NCI-H128 (cell line): ENCODE results near the gene GCSH.
"Not testable (repeated sequence)": the region's sequence is repeated elsewhere in the genome, so short reads cannot be mapped to it uniquely, and the experiment has no call there.

Source experiments
- DNase-seq: peaks from one replicate; lab custom pipeline; 2025; ENCODE audit not compliant: unreplicated experiment; lab: John Stamatoyannopoulos, UW

The GCSH gene

DNA sequence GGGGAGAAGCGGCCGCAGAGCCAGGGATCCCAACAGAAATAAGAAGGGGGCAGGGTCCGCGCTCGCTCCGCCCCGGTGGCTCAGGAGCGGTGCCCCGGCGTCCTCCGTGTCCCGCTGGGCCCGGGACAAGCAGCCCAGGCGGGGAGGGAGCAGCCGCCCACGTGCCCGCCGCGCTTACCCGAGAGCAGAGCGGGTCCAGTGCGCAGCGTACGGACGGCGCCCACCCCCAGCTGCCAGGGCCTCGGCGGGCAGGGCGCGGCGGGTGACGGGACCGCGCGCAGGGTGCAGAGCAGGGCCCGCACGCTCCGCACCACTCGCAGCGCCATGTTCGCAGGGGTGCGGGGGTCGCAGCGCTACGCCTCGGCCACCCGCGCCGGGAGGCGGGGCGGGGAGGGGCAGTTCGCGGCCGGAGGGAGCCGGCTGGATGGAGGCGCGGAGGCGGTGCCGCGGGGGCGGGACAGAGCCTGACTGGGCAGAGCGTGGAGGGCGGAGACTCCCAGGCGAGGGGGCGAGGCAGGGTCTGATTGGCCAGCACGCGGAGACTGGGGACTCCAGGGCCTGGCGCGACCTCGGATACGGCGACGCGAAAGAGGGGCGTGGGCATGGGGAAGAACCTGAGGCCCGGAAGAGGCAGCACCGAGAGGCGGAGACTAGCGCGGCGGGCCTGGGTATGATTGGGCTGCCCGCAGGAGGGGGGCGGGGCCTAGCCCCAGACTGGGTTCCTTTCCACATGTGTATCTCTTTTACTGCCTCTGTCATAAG, at the start of gene GCSH:
Gene GCSH, minus strand, starts transcription at position 443 of the 762 bp plus-strand sequence. Its CDS starts 117 bp downstream, at position 326.
- peak; percentile 93 for DNase-seq

- no peak for DNase-seq
Measured at GRCh38 chr16:81143921-81144471, 47.8 kb upstream of the GCSH start.

GRCh38 chr16:81142864-81143263, 46.7 kb upstream of the GCSH start:
- DNase-seq = no peak

GRCh38 chr16:81140930-81141780, 45.0 kb upstream of the GCSH start:
- no peak for DNase-seq

- no peak for DNase-seq
Measured at GRCh38 chr16:81138831-81139557, 42.8 kb upstream of the GCSH start.

DNA sequence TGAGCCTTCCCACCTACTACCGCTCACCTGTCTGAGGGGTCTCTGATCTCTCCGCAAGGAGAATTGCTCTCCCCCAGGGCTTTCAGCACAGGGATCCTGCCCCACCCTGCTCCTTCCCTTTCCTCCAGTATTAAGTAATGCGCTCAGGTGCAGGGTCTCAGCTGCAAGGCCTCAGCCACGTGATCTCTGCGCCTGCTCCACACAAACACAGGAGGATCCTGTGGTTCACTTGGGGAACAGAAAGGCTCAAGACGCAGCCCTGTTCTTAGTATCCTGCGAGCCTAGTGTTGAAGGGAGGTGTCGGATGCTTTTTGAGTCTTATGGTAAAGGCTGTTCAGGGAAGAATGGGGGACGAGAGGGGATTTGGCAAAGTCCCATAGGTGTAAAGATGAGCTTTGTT, 41.6 kb upstream of the GCSH start:
- no peak for DNase-seq

DNA sequence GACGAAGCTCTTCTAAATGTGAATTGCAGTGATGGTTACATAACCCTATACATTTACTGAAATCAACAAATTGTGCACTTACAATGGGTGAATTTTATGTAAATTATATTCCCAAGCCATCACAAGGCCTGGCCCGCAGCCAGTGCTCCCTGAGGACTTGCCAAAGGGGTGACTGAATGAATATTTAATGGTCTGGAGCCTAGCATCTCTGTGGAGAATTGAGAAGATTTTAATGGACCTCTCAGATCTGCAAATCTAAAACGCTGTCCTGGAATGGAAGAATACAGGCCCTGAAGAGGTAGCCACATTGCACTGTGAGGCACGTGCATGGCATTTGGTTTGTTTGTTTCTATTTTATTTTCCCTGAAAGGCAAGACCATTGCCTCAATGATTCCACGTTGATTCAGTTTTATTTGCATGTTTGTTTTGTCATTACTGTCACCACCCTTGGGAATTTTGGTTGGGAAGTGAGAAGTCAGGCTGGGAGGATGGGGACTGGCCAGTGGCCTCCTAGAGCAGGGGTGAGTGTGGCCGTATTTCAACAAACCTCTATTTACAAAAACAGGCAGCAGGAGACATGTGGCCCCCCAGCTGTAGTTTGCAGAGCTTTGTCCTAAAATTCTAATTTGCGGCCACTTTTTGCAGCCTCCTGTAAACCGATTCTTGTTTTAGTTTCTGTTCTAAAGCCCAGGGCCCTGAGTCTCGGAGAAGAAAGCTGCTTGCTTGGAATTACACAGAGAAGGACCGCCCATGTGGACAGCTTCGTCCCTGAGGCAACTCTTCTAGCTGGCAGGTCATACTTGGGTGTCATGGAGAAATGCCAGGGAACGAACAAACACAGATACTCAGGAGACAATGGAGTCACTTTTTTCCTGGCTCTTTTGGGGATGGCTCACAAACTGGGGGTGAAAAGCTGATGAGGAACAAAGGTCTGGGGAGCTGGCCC, 40.5 kb upstream of the GCSH start:
- no peak for DNase-seq

DNA sequence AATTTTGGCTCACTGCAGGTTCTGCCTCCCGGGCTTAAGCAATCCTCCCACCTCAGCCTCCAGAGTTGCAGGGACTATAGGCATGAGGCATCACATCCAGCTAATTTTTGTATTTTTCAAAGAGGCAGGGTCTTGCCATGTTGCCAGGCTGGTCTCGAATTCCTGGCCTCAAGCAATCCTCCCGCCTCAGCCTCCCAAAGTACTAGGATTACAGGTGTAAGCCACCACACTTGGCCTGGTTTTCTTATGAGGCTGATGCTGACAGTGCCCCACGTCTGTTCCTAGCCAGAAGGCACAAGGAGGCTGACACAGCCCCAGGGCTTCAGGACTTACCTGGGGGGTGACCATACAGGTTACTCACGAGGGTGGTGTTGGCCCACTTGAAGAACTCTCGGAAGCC, 33.9 kb upstream of the GCSH start:
- DNase-seq = no peak

DNA sequence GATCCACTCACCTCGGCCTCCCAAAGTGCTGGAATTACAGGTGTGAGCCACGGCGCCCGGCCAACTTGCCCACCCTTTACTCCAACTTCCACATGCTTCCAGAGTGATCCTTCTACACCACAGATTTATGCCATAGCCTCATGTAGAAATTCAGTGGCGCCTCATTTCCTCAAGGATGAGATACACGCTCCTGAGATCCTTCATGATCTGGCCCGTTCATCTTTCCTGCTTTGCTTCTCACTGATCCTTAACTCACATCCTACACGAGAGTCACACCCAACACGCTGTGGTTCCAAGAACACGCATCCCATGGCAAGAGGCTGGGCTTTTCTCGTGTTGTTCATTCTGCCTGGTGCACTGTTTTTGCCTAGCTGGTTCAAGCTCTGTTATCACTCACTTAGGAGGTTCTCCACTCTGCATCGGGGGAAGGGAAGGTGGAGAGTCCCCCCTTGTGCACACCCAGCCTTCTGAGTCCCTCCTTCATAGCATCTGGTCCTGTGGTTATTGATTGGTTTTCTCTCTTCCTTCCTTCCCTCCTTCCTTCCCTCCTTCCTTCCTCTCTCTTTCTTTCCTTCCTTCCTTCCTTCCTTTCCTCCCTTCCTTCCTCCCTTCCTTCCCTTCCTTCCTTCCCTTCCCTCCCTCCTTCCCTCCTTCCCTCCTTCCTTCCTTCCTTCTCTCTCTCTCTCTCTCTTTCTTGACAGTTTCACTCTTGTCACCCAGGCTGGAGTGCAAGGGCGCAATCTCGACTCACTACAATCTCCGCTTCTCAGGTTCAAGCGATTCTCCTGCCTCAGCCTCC, 32.7 kb upstream of the GCSH start:
- no peak for DNase-seq

DNA sequence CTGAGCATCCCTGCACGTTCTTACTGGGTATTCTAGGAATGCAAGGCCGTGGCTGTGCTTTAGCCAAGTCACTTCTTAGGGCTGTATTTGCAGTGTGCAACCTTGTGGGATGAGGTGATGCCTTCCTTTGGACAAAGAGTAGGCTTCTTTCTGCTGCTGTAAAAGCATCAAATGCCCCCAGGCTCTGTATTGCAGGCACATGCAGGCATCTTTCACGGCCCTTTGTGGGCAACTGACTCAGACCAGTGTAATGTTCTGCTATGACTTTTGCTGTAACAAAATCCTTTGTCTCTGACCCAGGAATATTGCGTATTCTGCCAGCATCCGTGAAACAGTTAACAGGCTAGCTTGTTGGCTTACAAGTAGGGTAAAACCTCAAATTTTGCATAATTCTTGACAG, 30.9 kb upstream of the GCSH start:
- DNase-seq = no peak

- no peak for DNase-seq
Measured at GRCh38 chr16:81123092-81123852, 27.1 kb upstream of the GCSH start.

- no peak for DNase-seq
Measured at GRCh38 chr16:81121474-81121990, 25.3 kb upstream of the GCSH start.

DNA sequence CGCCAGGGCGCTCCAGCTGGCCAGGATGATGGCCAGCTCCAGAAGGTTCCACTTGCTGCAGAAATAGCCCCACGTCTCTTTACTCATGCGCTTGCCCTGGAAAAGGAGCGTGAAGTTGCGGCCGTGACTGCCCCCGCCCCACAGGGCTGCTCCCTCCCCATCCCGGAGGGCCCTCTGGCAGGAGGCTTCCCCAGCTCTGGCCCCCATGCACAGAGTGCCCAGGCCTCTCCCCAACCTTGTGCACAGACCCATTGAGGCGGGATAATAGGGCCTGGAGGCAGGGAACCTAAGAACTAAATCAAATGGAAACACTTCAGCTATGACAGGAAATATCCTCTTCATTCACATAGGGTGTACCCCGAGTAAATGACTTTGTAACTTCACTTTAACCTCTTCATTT, 21.2 kb upstream of the GCSH start:
- DNase-seq = no peak

- no peak for DNase-seq
Measured at GRCh38 chr16:81116285-81116684, 20.1 kb upstream of the GCSH start.

DNA sequence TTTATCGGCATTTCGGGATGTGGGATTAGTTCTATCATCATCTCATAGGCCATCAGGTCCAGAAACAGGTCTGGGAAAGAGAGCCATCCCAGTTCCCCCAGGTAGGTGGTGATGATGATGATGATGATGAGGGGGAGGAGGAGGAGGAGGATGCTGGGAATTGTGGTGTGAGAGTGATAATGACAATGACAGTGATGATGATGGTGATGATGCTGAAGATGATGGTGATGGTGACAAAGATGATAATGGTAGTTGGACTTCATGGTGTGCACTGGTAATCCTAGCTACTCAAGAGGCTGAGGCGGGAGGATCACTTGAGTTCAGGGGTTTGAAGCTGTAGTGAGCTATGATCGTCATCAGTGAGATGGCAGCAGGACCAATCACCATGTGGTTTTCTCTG, 16.3 kb upstream of the GCSH start:
- DNase-seq = no peak

- not testable (repeated sequence) for DNase-seq
Measured at GRCh38 chr16:81109274-81109673, 13.1 kb upstream of the GCSH start.

DNA sequence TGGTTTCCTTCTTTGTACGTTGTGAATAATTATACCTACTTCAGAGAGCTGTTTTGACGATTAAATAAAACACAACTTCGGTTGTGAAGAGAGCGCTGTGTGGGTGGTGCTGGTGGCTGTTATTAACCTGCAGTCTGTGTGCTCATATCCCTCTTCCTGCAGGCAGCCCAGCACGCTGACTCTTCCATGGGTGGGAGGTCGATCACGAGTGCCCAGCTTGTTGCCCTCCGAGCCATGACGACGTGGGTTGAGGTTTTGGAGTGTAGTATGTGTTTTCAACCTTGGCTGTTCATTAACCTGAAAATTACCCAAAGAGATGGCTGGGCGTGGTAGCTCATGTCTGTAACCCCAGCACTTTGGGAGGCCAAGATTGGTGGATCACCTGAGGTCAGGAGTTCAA, 11.3 kb upstream of the GCSH start:
- DNase-seq = no peak

GRCh38 chr16:81106826-81107503, 10.8 kb upstream of the GCSH start:
- DNase-seq = no peak
